Measurements from ENCODE around the gene JRKL. TPM values are rescaled to one million over a fixed set of nuclear protein-coding genes. Genes with fewer than 3 reads are reported as not detected.

JRKL gene
- total RNA-seq, 1 experiment from 2014 or later, result 16.6 TPM

DNA sequence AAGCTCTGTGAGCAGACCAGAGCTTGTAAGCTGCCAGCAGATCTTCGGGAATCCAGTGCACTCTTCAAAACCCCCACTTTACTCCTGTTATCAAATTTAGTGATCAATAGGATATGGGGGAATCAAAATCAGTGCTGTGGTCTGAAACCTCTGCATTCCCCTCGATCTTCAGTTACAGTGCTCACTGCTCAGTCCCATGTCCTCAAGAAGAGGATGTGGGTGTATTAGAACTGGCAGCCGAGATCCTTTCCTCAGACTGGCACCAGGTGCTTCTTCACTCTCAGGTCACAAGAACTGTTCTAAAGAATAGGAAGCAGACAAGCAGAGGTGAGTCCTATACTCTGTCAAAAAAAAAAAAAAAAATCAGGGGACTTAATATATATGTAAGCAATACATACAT, 31.5 kb upstream of the JRKL start:
- ChIA-PET POLR2A (interaction anchor here (0.8 kb wide), 1 partner anchor 31 kb away, joined by 4 read pairs; the partner anchor contains the start of genes CCDC82 and JRKL), CTCF (no interaction called here)

DNA sequence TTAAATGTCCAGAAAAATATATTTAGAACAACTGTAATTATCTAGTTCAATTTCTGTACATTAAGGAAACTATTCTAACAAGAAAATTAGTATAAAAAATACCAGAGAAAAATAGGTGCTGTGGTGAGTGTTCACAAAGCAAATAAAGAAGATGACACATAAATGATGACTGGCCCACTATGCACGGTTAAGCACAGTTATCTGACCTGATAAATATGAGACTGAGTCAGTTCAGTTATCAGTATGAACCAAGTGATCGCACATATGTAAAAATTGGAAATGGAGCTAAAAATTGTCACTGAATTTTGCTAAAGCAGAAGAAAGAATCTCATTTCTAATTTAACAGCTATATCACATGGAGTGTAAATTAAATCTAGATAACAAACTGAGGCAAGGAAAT, 28.0 kb upstream of the JRKL start:
- POLR2A ChIA-PET, result no interaction called here
- no peaks in the 10 kb centered on the region for H3K4me1 Mint-ChIP-seq (ENCODE audit: low read depth, unreplicated experiment)

More for the DNA sequence above, 31.5 kb upstream of the JRKL start:
- H3K4me1 Mint-ChIP-seq (ENCODE audit: low read depth, unreplicated experiment), result no peaks in the 10 kb centered on the region
- no peak overlapping the region for H3K27ac Mint-ChIP-seq (ENCODE audit: unreplicated experiment)
- intact Hi-C loops (cut with micrococcal nuclease; ENCODE audit: unreplicated experiment), result no loop called here
- Histone ChIP-seq H3K36me3 (ENCODE audit: control insufficient read depth, insufficient read depth, low read length) (no peaks in the 10 kb centered on the region), H3K9me3 (no peaks in the 10 kb centered on the region), H3K4me3 (ENCODE audit: low read depth, low read length) (no peak overlapping the region), H3K27me3 (replicated peaks; ENCODE audit: control insufficient read depth, insufficient read depth, low read length) (no peaks in the 10 kb centered on the region), H3K4me1 (no peaks in the 10 kb centered on the region)
- BruUV-seq (replicated peaks), result no TSS peak
- peaks cover 13% of the 10 kb centered on the region for H3K36me3 Mint-ChIP-seq (ENCODE audit: insufficient read depth, unreplicated experiment)
- DNase-seq, result no peak
- H3K27me3 Mint-ChIP-seq (ENCODE audit: insufficient read depth, unreplicated experiment), result no peaks in the 10 kb centered on the region
- no peaks in the 10 kb centered on the region for H3K9me3 Mint-ChIP-seq (ENCODE audit: unreplicated experiment)
- H3K4me3 Mint-ChIP-seq (ENCODE audit: unreplicated experiment), result no peak overlapping the region
- TF ChIP-seq, protein P1, sequence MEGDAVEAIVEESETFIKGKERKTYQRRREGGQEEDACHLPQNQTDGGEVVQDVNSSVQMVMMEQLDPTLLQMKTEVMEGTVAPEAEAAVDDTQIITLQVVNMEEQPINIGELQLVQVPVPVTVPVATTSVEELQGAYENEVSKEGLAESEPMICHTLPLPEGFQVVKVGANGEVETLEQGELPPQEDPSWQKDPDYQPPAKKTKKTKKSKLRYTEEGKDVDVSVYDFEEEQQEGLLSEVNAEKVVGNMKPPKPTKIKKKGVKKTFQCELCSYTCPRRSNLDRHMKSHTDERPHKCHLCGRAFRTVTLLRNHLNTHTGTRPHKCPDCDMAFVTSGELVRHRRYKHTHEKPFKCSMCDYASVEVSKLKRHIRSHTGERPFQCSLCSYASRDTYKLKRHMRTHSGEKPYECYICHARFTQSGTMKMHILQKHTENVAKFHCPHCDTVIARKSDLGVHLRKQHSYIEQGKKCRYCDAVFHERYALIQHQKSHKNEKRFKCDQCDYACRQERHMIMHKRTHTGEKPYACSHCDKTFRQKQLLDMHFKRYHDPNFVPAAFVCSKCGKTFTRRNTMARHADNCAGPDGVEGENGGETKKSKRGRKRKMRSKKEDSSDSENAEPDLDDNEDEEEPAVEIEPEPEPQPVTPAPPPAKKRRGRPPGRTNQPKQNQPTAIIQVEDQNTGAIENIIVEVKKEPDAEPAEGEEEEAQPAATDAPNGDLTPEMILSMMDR (IDR thresholded peaks at IDR 0.05; ENCODE audit: insufficient read depth in 1 of 2, low read depth in 1 of 2, low read length in 1 of 2, severe bottlenecking in 1 of 2, unreplicated experiment in 1 of 2), result no peak

DNA sequence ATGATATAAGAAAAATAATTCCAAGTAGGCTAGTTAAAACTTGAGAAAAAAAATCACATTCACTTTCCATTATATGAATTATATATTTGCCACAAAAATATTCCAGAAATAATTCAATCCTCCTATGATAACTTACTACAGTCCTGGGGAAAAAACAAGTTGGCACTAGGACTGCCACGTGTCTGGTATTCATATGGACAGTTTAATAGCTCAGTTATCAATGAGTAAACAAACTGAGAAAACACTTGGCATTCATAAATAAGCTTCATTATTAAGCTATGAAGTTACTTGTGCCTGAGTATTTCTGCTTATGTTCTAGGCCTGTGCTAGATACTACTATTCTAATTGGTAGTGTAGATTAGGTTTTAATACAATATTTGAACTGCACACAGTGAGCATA, 24.3 kb upstream of the JRKL start:
- TF ChIP-seq, protein P1 (IDR thresholded peaks at IDR 0.05; ENCODE audit: insufficient read depth in 1 of 2, low read depth in 1 of 2, low read length in 1 of 2, severe bottlenecking in 1 of 2, unreplicated experiment in 1 of 2), result no peak
- peaks cover 2% of the 10 kb centered on the region for H3K36me3 ChIP-seq (ENCODE audit: control insufficient read depth, insufficient read depth, low read length)
- H3K27me3 Mint-ChIP-seq (ENCODE audit: insufficient read depth, unreplicated experiment), result no peaks in the 10 kb centered on the region
- no peak overlapping the region for H3K27ac Mint-ChIP-seq (ENCODE audit: unreplicated experiment)
- no peaks in the 10 kb centered on the region for H3K4me1 ChIP-seq
- H3K4me3 Mint-ChIP-seq (ENCODE audit: unreplicated experiment), result no peak overlapping the region
- no peaks in the 10 kb centered on the region for H3K9me3 Mint-ChIP-seq (ENCODE audit: unreplicated experiment)
- no peaks in the 10 kb centered on the region for H3K27me3 ChIP-seq (replicated peaks; ENCODE audit: control insufficient read depth, insufficient read depth, low read length)
- BruUV-seq (replicated peaks), result no TSS peak
- no peaks in the 10 kb centered on the region for H3K9me3 ChIP-seq
- no peak for DNase-seq
- intact Hi-C loops (cut with micrococcal nuclease; ENCODE audit: unreplicated experiment), result no loop called here
- ChIA-PET CTCF (interaction anchor here (1.0 kb wide), 3 partner anchors 22 to 516 kb away, joined by 3 to 5 read pairs (median 5); partner anchors contain the start of gene MAML2), POLR2A (interaction anchor here (1.4 kb wide), 1 partner anchor 24 kb away, joined by 3 read pairs; the partner anchor contains the start of gene CCDC82)
- H3K36me3 Mint-ChIP-seq (ENCODE audit: insufficient read depth, unreplicated experiment), result peaks cover 5% of the 10 kb centered on the region
- H3K4me3 ChIP-seq (ENCODE audit: low read depth, low read length), result no peak overlapping the region
- H3K4me1 Mint-ChIP-seq (ENCODE audit: low read depth, unreplicated experiment), result no peaks in the 10 kb centered on the region

More for the DNA sequence above, 28.0 kb upstream of the JRKL start:
- Mint-ChIP-seq H3K36me3 (ENCODE audit: insufficient read depth, unreplicated experiment) (peaks cover 8% of the 10 kb centered on the region), H3K9me3 (ENCODE audit: unreplicated experiment) (no peaks in the 10 kb centered on the region), H3K27me3 (ENCODE audit: insufficient read depth, unreplicated experiment) (no peaks in the 10 kb centered on the region), H3K4me3 (ENCODE audit: unreplicated experiment) (no peak overlapping the region), H3K27ac (ENCODE audit: unreplicated experiment) (no peak overlapping the region)
- no TSS peak for BruUV-seq (replicated peaks)
- no peak for DNase-seq
- Histone ChIP-seq H3K27me3 (replicated peaks; ENCODE audit: control insufficient read depth, insufficient read depth, low read length) (no peaks in the 10 kb centered on the region), H3K4me1 (no peaks in the 10 kb centered on the region), H3K36me3 (ENCODE audit: control insufficient read depth, insufficient read depth, low read length) (no peaks in the 10 kb centered on the region), H3K4me3 (ENCODE audit: low read depth, low read length) (no peak overlapping the region), H3K9me3 (no peaks in the 10 kb centered on the region)
- CTCF ChIA-PET, result no interaction called here
- TF ChIP-seq, protein P1 (IDR thresholded peaks at IDR 0.05; ENCODE audit: insufficient read depth in 1 of 2, low read depth in 1 of 2, low read length in 1 of 2, severe bottlenecking in 1 of 2, unreplicated experiment in 1 of 2), result no peak
- intact Hi-C loops (cut with micrococcal nuclease; ENCODE audit: unreplicated experiment), result no loop called here
